GM12892 (cell line): ENCODE data around the gene ALPK3.

ENCODE experiments used
- POLR2AphosphoS5 ChIP-seq: IDR thresholded peaks from 2 replicates; pipeline ENCODE4 v1.6.1; 2011; ENCODE audit warnings: low read depth, low read length, control low read depth
- TAF1 ChIP-seq: IDR thresholded peaks from 2 replicates; pipeline ENCODE4 v1.6.1; 2011; ENCODE audit warnings: low read depth, mild to moderate bottlenecking, control low read depth, low read length, borderline replicate concordance

DNA sequence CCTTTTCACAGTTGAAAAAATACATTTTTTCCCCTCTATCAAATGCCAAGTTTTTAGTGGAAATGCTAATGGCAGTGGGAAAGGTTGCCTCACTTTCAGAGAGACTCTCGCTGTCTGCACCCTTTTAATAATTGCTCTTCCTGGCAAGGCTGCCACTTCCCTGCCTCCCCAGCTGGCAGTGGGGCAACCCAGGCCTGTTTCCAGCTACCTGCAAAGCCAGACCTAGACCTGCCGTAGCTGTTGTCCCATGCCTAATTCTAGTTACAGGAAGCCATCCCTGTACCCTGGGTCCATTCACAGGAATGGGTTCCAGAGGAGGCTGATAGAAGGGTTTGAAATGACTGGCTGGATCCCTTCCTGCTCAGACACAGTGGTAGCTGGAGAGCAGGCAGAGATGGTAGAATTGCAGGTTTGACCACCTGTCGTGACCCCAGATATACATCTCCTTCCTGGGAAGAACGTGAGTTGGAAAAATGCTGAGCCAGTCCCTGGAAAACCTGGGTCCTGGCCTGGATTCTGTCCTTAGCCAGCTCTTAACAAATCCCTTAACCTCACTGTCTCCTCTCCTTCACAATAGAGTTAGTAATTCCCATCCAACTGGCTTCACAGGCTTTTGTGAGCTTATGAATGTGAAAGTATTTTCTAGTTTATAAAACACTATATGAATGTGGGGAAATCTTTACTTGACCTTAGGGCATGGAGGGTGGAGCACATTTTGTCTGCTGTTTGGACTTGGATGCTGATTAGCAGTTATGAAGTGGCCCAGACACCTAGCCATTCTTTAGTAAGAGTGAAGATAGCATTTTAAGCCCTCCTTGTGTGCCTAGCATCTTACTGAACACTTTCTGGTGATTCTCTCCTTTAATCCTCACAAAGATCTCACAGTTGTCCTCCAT lies 12.9 kb upstream of the ALPK3 start:
- TF ChIP-seq TAF1 = no peak
- no peak for TF ChIP-seq POLR2AphosphoS5
